HCT116 (cell line): ENCODE data around the gene MEF2D. TPM values are rescaled to one million over a fixed set of nuclear protein-coding genes. Genes with fewer than 3 reads are reported as not detected.

Experiments
- ATAC-seq: fragments of 200-7000 bp; cut with Tn5 transposase; 2 replicates; pipeline ENCODE4 v1.9.1; 2020; ENCODE audit warnings: mild to moderate bottlenecking, moderate library complexity
- BruUV-seq: library from RNA; stranded (reverse); fragments of 400-500 nt; replicated peaks from 2 replicates; lab custom pipeline; 2021; lab: Mats Ljungman, UMichigan
- CTCF ChIA-PET: fragments of 300-600 bp; sonication (Branson Sonifier 250); formaldehyde crosslinking; loops from one replicate; lab custom pipeline; 2021; ENCODE audit warnings: antibody characterized with exemption; lab: Charles Lee
- POLR2A ChIA-PET: fragments of 300-600, 350-600 bp; sonication (Branson Sonifier 250); formaldehyde crosslinking; loops from one replicate; lab custom pipeline; 2021; ENCODE audit warnings: antibody characterized with exemption; lab: Charles Lee
- RAD21 ChIA-PET, 2 experiments: fragments of 300-600 bp; sonication (Branson Sonifier 250); formaldehyde crosslinking; loops; one replicate each; lab custom pipeline; 2023; ENCODE audit warnings: low total read pairs in 2 of 2; ENCODE audit not compliant: uncharacterized antibody in 2 of 2, unreplicated experiment in 2 of 2, low non-redundant PET in 1 of 2; lab: Charles Lee
- DNase-seq: peaks from one replicate; pipeline ENCODE4 v3.0.0-alpha.2; 2010; ENCODE audit warnings: low read depth, low spot score
- H2AFZ ChIP-seq: fragments of 200-600 bp; shearing (Covaris generic), sonication (generic); 2 replicates; pipeline ENCODE4 v1.6.1; 2017; ENCODE audit warnings: low read depth, mixed run types, mixed read lengths, antibody characterized with exemption, low read length; ENCODE audit not compliant: poor library complexity, severe bottlenecking
- H3K27ac ChIP-seq: 2 replicates; pipeline ENCODE4 v1.5.1; 2012; ENCODE audit warnings: low read depth, low read length
- H3K27me3 ChIP-seq: fragments of 200-600 bp; sonication (generic); 2 replicates; pipeline ENCODE4 v1.6.1; 2016; ENCODE audit warnings: mixed run types, low read length, mixed read lengths; ENCODE audit not compliant: insufficient read depth
- H3K36me3 ChIP-seq, 2 experiments: fragments of 200-500 bp in 1 of 2; fragments of 200-600 bp in 1 of 2; sonication (Bioruptor generic) in 1 of 2; sonication (generic) in 1 of 2; 2 replicates each; pipeline versions ENCODE4 v1.5.1 to v1.6.1; 2014 to 2016; ENCODE audit warnings: low read length in 2 of 2, inconsistent platforms in 1 of 2, mixed read lengths in 1 of 2, mixed run types in 1 of 2; ENCODE audit not compliant: insufficient read depth in 2 of 2, control insufficient read depth in 1 of 2
- H3K4me1 ChIP-seq, 2 experiments: fragments of 200-600 bp in 1 of 2; sonication (generic) in 1 of 2; 2 replicates each; pipeline versions ENCODE4 v1.5.1 to v1.6.1; 2012 to 2017; ENCODE audit warnings: low read length in 2 of 2, inconsistent platforms in 1 of 2, mild to moderate bottlenecking in 1 of 2, mixed read lengths in 1 of 2, mixed run types in 1 of 2, moderate library complexity in 1 of 2; ENCODE audit not compliant: insufficient read depth in 2 of 2, control insufficient read depth in 1 of 2
- H3K4me2 ChIP-seq: fragments of 200-600 bp; sonication (generic); 2 replicates; pipeline ENCODE4 v1.6.1; 2017; ENCODE audit warnings: mixed run types, low read length, mixed read lengths
- H3K4me3 ChIP-seq, 2 experiments: fragments of 200-600 bp in 1 of 2; sonication (generic) in 1 of 2; replicated peaks in 1 of 2; 2 replicates each; pipeline ENCODE4 v1.5.1; 2011 to 2016; ENCODE audit warnings: low read length in 2 of 2, control low read depth in 1 of 2, low read depth in 1 of 2, mild to moderate bottlenecking in 1 of 2, mixed read lengths in 1 of 2, mixed run types in 1 of 2
- H3K79me2 ChIP-seq: fragments of 200-600 bp; sonication (generic); 2 replicates; pipeline ENCODE4 v1.6.1; 2017; ENCODE audit warnings: mild to moderate bottlenecking, mixed run types, low read length, moderate library complexity, mixed read lengths; ENCODE audit not compliant: insufficient read depth
- H3K9ac ChIP-seq: fragments of 200-600 bp; sonication (generic); 2 replicates; pipeline ENCODE4 v1.6.1; 2016; ENCODE audit warnings: low read length, mixed read lengths
- H3K9me2 ChIP-seq: fragments of 200-600 bp; sonication (generic), shearing (Covaris generic); 2 replicates; pipeline ENCODE4 v1.6.1; 2017; ENCODE audit warnings: mixed run types, mild to moderate bottlenecking, moderate library complexity; ENCODE audit not compliant: insufficient read depth
- H3K9me3 ChIP-seq, 2 experiments: fragments of 200-500 bp in 1 of 2; fragments of 200-600 bp in 1 of 2; sonication (Bioruptor generic) in 1 of 2; sonication (generic) in 1 of 2; 2 replicates each; pipeline ENCODE4 v1.6.1; 2014 to 2017; ENCODE audit warnings: low read length in 2 of 2, mixed read lengths in 2 of 2, inconsistent platforms in 1 of 2, low read depth in 1 of 2, mild to moderate bottlenecking in 1 of 2, mixed run types in 1 of 2, moderate library complexity in 1 of 2; ENCODE audit not compliant: control insufficient read depth in 1 of 2, insufficient read depth in 1 of 2
- H4K20me1 ChIP-seq: fragments of 200-600 bp; sonication (generic), shearing (Covaris generic); 2 replicates; pipeline ENCODE4 v1.6.1; 2017; ENCODE audit warnings: mixed run types, mild to moderate bottlenecking, moderate library complexity; ENCODE audit not compliant: insufficient read depth
- CTCF ChIP-seq, 3 experiments: fragments of 200-600 bp in 1 of 3; sonication (generic) in 1 of 3; IDR thresholded peaks in 2 of 3; conservative IDR thresholded peaks in 1 of 3; 2 replicates each; pipeline ENCODE4 v1.5.1; 2012 to 2017; ENCODE audit warnings: low read depth in 2 of 3, low read length in 2 of 3, antibody characterized with exemption in 1 of 3, borderline replicate concordance in 1 of 3, control low read depth in 1 of 3, mild to moderate bottlenecking in 1 of 3, mixed read lengths in 1 of 3, mixed run types in 1 of 3, moderate library complexity in 1 of 3; ENCODE audit not compliant: insufficient read depth in 1 of 3
- ELF1 ChIP-seq: IDR thresholded peaks from 2 replicates; pipeline ENCODE4 v1.6.1; 2012; ENCODE audit warnings: low read depth, borderline replicate concordance
- FOSL1 ChIP-seq: IDR thresholded peaks from 2 replicates; pipeline ENCODE4 v1.6.1; 2012; ENCODE audit warnings: low read depth
- MAX ChIP-seq: IDR thresholded peaks from 2 replicates; pipeline ENCODE4 v1.6.1; 2012
- POLR2AphosphoS5 ChIP-seq: IDR thresholded peaks from 2 replicates; pipeline ENCODE4 v1.6.1; 2011; ENCODE audit warnings: mild to moderate bottlenecking, low read depth, low read length, moderate library complexity
- RAD21 ChIP-seq: IDR thresholded peaks from 2 replicates; pipeline ENCODE4 v1.6.1; 2012; ENCODE audit warnings: low read depth, mild to moderate bottlenecking
- REST ChIP-seq: IDR thresholded peaks from 2 replicates; pipeline ENCODE4 v1.6.1; 2012; ENCODE audit warnings: low read depth
- SIN3A ChIP-seq: IDR thresholded peaks from 2 replicates; pipeline ENCODE4 v1.6.1; 2012; ENCODE audit warnings: low read depth
- SP1 ChIP-seq: IDR thresholded peaks from 2 replicates; pipeline ENCODE4 v1.6.1; 2012; ENCODE audit warnings: low read depth
- YY1 ChIP-seq: IDR thresholded peaks from 2 replicates; pipeline ENCODE4 v1.6.1; 2011; ENCODE audit warnings: low read length, low read depth, moderate library complexity, mild to moderate bottlenecking; ENCODE audit not compliant: insufficient replicate concordance; ENCODE audit errors: extremely low read depth
- ZNF274 ChIP-seq: fragments of 200-500 bp; sonication (Bioruptor generic); IDR thresholded peaks from 2 replicates; pipeline ENCODE4 v1.6.1; 2014; ENCODE audit warnings: mild to moderate bottlenecking, low read depth, low read length, inconsistent platforms
- intact Hi-C: fragments of 100-400 bp; cut with micrococcal nuclease; formaldehyde crosslinking; loops from 2 replicates; pipeline ENCODE4 v1.10.0; 2022
- total RNA-seq: library from RNA; stranded (reverse); gene quantifications from one replicate; pipeline ENCODE4 v1.2.1, GENCODE V29; 2021; ENCODE audit not compliant: unreplicated experiment

The MEF2D gene
- total RNA-seq, 1 experiment from 2014 or later, result 44.2 TPM

GRCh38 chr1:156444407-156445001 is 56.1 kb downstream of the MEF2D start:
- TF ChIP-seq POLR2AphosphoS5 (no peak), REST (no peak), SP1 (no peak), RAD21 (peak; percentile 98), ELF1 (no peak), ZNF274 (no peak), MAX (no peak), CTCF (IDR thresholded peaks at IDR 0.05 in 2 of 3, conservative IDR thresholded peaks at IDR 0.05 in 1 of 3; ENCODE audit: borderline replicate concordance in 1 of 3, insufficient read depth in 1 of 3, low read depth in 2 of 3, low read length in 2 of 3) (peak; percentile 47 to 98 (median 83)), SIN3A (no peak), YY1 (no peak), FOSL1 (no peak)
- no TSS peak for BruUV-seq
- Histone ChIP-seq H3K36me3 (no peaks in the 10 kb centered on the region), H3K27ac (no peak overlapping the region), H3K9me2 (no peaks in the 10 kb centered on the region), H4K20me1 (no peaks in the 10 kb centered on the region), H3K4me3 (no peak overlapping the region), H3K9me3 (no peaks in the 10 kb centered on the region), H3K4me1 (peaks cover 5 to 18% of the 10 kb centered on the region in 2 experiments; a peak in 3 of 4 replicates), H3K9ac (no peak overlapping the region), H2AFZ (peak overlapping the region; percentile 86), H3K27me3 (no peaks in the 10 kb centered on the region), H3K4me2 (no peak overlapping the region), H3K79me2 (no peaks in the 10 kb centered on the region)
- ChIA-PET RAD21 (interaction anchor here (1.1 to 2.0 kb wide), 3 partner anchors 25 to 59 kb away, joined by 11 to 51 read pairs (median 33); no protein-coding TSS in a partner anchor), POLR2A (no interaction called here), CTCF (interaction anchor here (0.6 to 6.5 kb wide), 8 partner anchors 42 to 164 kb away, joined by 3 to 322 read pairs (median 5); no protein-coding TSS in a partner anchor)
- DNase-seq, result peak; percentile 48
- intact Hi-C loops, result loop anchor here (1.0 to 10.0 kb wide), 4 partner anchors 59 to 300 kb away; no protein-coding TSS in a partner anchor
- ATAC-seq, result peak; percentile 43; the same call in 1 of the 2 replicates
